ENCODE measurements around the gene PTGIR. TPM values are rescaled to one million over a fixed set of nuclear protein-coding genes. Genes with fewer than 3 reads are reported as not detected.

Gene PTGIR
- total RNA-seq, 2 experiments from 2014 or later, result 8.0 to 8.5 TPM

DNA sequence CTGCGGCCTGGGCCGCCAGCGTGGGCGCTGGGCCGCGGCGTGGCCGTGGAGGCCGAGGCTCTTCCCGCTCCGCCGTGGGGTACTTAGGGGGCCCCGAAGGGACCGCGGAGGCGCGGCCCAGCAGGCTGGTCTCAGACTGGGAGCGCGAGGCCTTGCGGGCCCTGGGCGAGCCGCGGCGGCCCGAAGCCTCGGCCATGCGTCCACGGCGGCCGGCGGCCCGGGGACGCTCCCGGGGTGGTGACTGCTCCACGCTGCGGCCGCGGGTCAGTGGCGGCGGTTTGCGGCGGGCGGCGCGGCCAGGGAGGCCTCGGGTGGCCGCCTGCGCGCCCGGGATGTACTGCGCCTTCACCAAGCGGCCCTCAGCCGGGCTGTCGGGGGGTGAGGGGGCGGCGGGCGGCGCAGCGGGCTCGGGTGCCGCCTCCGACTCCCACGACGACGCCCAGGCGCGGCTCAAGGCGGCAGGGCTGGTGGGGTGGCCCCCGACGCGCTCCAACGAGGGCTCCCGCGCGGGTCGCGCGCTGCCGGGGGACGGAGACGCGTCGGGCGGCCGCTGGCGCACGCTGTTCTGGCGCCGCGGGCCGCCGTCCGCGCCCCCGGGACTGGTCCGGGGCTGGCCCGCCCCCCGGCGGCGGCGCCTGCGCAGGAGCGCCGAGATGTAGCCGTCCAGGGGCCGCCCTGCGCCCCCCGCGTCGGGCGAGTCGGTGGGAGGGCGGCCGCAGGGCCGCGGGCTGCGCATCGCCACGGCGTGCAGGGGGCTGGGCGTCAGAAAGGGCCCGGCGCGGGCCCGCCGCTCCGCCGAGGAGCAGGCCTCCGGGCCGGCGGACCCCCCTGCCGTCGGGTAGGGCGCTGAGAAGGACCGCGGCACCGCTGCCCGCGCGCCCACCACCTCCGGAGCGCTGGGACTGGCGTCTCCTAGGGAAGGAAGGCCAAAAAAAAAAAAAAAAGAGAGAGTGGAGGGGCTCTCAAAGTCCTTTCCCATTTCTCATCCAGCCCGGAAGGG is 24.4 kb upstream of the PTGIR start:
- Mint-ChIP-seq H3K36me3 (peaks cover 6% of the 10 kb centered on the region), H3K9me3 (peaks cover 7% of the 10 kb centered on the region), H3K27ac (no peak overlapping the region), H3K4me3 (no peak overlapping the region), H3K4me1 (peaks cover 8% of the 10 kb centered on the region), H3K27me3 (peaks cover 62% of the 10 kb centered on the region)
- POLR2A ChIA-PET, result interaction anchor here (0.6 kb wide), 1 partner anchor 1685 kb away, joined by 3 read pairs; no protein-coding TSS in a partner anchor
- ATAC-seq (ENCODE audit: low read depth), result no peak
- no peak for DNase-seq

DNA sequence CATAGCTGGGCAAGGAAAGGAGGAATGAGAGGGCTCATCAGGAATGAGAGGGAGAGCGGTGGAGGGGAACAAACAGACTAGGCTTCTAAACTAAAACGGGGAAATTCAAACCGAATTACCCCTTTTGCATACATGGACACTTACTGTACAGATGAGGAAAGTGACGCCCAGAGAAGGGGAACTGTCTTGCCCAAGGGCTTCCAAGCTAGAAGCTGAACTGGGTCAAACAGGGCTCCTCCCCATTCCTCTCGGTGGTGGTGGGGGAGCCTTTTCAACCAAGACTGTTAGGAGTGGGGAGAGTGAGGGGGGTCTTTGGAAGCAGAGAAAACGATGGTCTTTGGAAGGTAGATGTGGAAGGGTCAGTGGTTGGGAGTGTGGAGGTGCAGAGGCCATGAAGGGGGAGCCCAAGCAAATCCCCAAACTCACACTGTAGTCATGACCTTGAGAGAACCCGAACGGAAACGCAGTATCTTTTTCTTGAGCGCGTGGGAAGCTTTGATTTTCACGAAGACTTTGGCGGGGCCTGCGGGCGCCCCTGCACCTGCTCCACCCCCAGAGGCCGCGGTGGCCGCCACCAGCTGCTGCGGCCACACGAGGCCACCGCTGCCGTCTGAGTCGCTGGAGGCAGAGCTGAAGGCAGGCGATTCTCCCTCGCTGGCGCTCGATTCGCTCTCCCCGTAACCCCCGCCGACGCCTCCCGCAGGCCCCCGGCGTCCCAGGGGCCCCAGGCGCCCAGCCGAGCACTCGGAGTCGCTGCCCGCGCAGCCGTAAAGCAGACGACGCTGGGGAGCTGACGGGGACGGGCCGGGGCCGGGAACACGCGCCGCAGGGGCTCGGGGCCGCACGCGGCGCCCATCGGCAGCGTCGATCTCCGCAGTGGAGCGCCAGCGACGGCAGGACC is 23.4 kb upstream of the PTGIR start:
- DNase-seq (no peak), ATAC-seq (ENCODE audit: low read depth) (no peak)
- peaks cover 6% of the 10 kb centered on the region for H3K4me1 Mint-ChIP-seq
- peak overlapping the region; percentile 49 for H3K27ac Mint-ChIP-seq
- peaks cover 60% of the 10 kb centered on the region for H3K27me3 Mint-ChIP-seq
- H3K4me3 Mint-ChIP-seq, result peak overlapping the region; percentile 18
- peaks cover 6% of the 10 kb centered on the region for H3K36me3 Mint-ChIP-seq
- POLR2A ChIA-PET, result interaction anchor here (0.6 kb wide), 2 partner anchors 35 to 1686 kb away, joined by 3 read pairs; no protein-coding TSS in a partner anchor
- peaks cover 7% of the 10 kb centered on the region for H3K9me3 Mint-ChIP-seq

DNA sequence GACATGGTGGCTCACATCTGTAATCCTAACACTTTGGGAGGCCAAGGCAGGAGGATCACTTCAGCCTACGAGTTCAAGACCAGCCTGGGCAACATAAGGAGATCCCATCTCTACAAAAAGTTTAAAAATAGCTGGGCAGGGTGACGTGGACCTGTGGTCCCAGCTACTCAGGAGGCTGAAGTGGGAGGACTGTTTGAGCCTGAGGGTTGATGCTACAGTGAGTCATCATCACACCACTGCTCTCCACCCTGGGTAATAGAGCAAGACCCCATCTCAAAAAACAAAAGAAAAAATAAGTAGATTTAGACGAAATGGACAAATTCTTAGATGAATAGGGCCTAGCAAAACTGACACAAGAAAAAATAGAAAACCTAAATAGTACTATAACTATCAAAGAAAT is 21.5 kb upstream of the PTGIR start:
- no peak for DNase-seq
- Mint-ChIP-seq H3K36me3 (peaks cover 6% of the 10 kb centered on the region), H3K27me3 (peaks cover 52% of the 10 kb centered on the region), H3K27ac (no peak overlapping the region), H3K4me3 (no peak overlapping the region), H3K4me1 (peaks cover 4% of the 10 kb centered on the region), H3K9me3 (peaks cover 7% of the 10 kb centered on the region)
- no peak for ATAC-seq (ENCODE audit: low read depth)
- POLR2A ChIA-PET, result no interaction called here

DNA sequence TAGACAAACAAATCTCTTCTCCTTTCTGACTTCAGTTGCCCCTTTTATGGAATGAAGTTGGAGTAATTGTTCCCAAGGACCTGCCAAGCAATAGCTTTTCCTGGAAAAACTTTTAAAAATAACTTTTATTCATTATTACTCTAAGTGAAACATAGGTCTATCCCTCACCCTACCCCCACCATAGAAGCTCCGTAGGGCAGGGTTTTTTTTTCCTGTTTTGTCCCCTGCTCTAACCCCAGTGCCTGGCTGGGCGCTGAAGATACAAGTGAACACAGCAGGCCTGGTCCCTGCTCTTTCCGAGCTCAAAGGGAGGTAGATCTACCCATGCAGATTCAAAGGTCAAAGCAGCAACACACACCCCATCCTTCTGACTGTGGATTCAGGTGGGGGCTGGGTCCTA is 19.8 kb upstream of the PTGIR start:
- Mint-ChIP-seq H3K36me3 (peaks cover 6% of the 10 kb centered on the region), H3K4me1 (peaks cover 4% of the 10 kb centered on the region), H3K27ac (no peak overlapping the region), H3K27me3 (peaks cover 38% of the 10 kb centered on the region), H3K4me3 (no peak overlapping the region), H3K9me3 (peaks cover 7% of the 10 kb centered on the region)
- DNase-seq, result no peak
- POLR2A ChIA-PET, result no interaction called here
- ATAC-seq (ENCODE audit: low read depth), result no peak

DNA sequence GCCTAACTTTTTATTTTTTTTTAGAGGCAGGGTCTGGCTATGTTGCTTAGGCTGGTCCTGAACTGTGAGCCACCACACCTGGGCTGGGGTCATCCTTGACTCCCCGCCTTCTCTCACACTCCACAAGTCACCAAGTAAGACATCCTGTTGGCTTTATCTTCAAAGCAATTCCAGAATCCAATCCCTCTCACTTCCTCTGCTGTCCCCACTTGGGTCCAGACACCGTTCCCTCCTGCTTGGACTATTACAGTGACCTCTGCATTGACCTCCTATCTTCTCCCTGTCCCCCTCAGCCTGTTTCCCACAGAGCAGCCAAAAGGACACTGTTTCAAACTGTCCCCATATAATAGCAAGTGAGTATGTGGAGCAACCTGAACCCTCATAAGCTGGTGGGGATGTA is 15.8 kb upstream of the PTGIR start:
- peaks cover 2% of the 10 kb centered on the region for H3K4me1 Mint-ChIP-seq
- no peak overlapping the region for H3K27ac Mint-ChIP-seq
- DNase-seq (no peak), ATAC-seq (ENCODE audit: low read depth) (no peak)
- H3K36me3 Mint-ChIP-seq, result no peaks in the 10 kb centered on the region
- POLR2A ChIA-PET, result no interaction called here
- peak overlapping the region; percentile 9 for H3K4me3 Mint-ChIP-seq
- peaks cover 14% of the 10 kb centered on the region for H3K27me3 Mint-ChIP-seq
- no peaks in the 10 kb centered on the region for H3K9me3 Mint-ChIP-seq

DNA sequence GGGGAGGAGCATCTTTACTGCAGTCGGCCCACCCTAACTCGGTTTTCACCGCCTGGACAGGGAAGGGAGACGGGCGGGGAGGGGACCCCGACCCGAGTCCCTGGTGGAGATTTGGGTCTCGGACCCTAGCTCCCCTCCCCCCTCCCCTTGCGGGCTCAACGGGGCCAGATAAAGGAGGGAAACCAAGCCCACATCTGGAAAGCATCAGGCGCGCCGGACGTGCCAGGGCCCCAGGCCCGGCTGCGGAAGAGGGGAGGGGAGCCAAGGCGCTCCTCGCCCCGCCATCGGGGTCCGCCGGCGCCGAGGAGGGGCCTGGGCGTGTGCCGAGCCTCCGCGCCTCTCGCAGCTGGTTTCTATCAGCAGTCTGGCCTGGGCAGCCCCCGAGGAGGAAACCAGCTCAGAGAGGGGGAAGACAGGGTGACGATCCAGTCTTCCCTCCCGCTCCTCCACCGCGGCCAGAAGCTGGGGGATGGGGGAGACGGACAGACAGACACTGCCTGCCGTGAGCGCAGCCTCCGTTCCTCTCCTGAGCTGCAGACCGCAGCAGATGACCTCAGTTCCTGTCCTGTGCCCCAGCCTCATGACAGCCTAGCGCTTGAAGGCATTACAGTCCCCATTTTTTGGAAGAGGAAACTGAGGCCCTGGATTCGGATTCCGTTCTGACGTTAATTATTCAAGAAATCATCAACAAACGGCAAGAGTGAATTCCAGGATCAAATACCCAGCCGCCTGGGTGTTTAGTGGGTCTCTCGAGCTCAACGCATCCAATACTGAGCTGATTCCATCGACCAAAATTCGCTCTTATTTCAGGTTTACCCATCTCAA is 14.7 kb upstream of the PTGIR start:
- Mint-ChIP-seq H3K4me1 (peaks cover 4% of the 10 kb centered on the region), H3K36me3 (no peaks in the 10 kb centered on the region), H3K27ac (peak overlapping the region; percentile 38), H3K27me3 (peaks cover 7% of the 10 kb centered on the region), H3K9me3 (no peaks in the 10 kb centered on the region), H3K4me3 (no peak overlapping the region)
- POLR2A ChIA-PET, result interaction anchor here (0.9 kb wide), 1 partner anchor 21 kb away, joined by 3 read pairs; no protein-coding TSS in a partner anchor
- no peak for ATAC-seq (ENCODE audit: low read depth)
- DNase-seq, result peak; percentile 61

DNA sequence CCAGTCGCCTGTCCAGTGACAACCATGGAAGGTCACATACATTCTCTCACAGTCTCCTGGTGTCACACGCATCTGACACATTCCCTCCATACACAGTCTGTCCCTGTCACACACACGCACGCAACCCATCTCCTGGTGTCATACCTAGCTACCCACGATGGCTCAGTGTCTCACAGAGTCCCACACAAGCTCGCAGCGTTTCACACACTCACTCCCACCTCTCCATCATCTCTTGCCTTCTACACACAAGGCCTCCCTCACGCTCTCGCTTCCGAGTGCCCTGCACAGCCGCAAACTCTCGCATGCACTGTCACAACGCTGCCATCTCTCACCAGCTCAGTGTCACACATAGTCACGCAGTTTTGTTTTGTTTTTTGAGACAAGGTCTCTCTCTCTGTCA is 12.3 kb upstream of the PTGIR start:
- H3K27me3 Mint-ChIP-seq, result peaks cover 2% of the 10 kb centered on the region
- H3K27ac Mint-ChIP-seq, result no peak overlapping the region
- POLR2A ChIA-PET, result interaction anchor here (0.7 to 1.1 kb wide), 5 partner anchors 12 to 76 kb away, joined by 3 read pairs; partner anchors contain the start of genes CALM3 and PTGIR
- peaks cover 14% of the 10 kb centered on the region for H3K4me1 Mint-ChIP-seq
- DNase-seq (no peak), ATAC-seq (ENCODE audit: low read depth) (no peak)
- H3K4me3 Mint-ChIP-seq, result no peak overlapping the region
- H3K36me3 Mint-ChIP-seq, result no peaks in the 10 kb centered on the region
- H3K9me3 Mint-ChIP-seq, result no peaks in the 10 kb centered on the region

DNA sequence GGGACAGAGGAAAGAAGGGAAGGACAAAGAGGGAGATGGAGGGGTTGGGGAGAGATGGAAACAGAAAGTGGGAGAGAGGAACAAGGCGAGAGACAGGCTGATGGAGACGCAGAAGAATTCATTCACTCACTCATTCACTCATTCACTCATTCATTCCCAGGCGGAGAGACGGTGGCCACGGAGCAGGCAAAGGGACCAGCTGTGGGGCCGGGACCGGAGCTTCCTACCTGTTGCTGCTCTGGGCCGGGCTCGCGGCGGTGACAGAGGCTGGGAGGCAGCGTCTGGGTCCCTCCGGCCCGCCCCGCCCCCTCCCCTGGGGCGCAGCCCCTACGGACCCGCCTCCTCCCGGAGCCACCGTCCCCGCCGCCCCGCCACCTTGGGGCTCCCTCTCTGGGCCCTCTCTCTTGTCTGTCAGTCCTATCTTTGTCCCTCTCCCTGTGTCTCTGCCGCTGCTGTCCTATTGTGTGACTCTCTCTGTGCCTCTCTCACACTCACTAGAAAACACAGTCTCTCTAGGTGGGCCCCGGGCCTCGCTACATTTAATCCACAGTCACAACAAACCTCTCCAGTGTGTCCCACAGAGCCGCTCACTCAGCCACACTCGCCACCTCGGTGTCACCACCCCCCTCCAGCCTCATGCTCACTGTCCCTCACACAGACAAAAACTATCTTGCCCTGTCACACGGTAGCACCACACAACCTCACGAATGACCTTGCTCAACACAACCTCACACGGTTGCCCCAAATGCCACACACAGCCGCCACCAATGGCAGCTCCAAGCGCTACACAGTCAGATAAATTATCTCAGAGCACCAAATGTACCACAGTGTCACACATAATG is 11.3 kb upstream of the PTGIR start, which contains the start of gene GNG8:
Gene GNG8, minus strand, starts transcription at position 283 of the 842 bp plus-strand sequence. CDS start 1,520 bp downstream, outside the sequence.
- DNase-seq (no peak), ATAC-seq (ENCODE audit: low read depth) (no peak)
- H3K9me3 Mint-ChIP-seq, result no peaks in the 10 kb centered on the region
- peak within 1 kb of the TSS; percentile 74 for H3K27ac Mint-ChIP-seq
- H3K36me3 Mint-ChIP-seq, result no peaks in the 10 kb centered on the region
- H3K27me3 Mint-ChIP-seq, result no peaks in the 10 kb centered on the region
- peaks cover 14% of the 10 kb centered on the region for H3K4me1 Mint-ChIP-seq
- H3K4me3 Mint-ChIP-seq, result peak within 1 kb of the TSS; percentile 67
- POLR2A ChIA-PET, result interaction anchor here (0.7 to 1.2 kb wide), 5 partner anchors 11 to 713 kb away, joined by 3 to 7 read pairs (median 3); partner anchors contain the start of genes CALM3 and PTGIR

DNA sequence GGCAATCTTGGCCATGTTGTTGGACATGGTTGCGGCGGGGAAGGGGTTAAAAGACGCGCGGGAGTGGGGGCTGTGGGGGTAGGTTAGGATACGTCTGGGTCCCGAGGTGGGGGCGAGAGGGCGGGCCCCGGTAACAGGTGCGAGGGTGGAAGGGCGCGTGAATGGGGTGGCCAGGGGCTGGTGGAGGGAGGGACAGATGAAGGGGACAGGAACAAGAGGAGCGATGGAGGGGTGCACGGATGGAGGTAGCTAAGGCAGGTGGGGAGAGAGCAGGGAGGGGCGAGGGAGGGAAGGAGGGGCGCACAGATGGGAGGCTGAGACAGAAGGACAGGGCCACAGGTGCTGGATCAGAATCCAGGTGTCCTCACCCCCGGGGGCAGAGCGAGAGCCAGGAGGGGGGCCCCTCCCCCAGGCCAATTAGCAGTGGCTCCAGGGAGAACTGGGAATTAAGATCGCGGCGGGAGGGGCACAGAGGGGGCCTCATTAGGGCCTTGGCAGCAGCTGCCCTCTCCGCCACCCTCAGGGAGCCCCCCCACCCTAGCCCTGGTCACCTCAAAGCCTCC is 9.8 kb upstream of the PTGIR start:
- peak overlapping the region; percentile 83 for H3K4me3 Mint-ChIP-seq
- no peaks in the 10 kb centered on the region for H3K36me3 Mint-ChIP-seq
- DNase-seq, result no peak
- ATAC-seq (ENCODE audit: low read depth), result no peak
- POLR2A ChIA-PET, result interaction anchor here (2.6 kb wide), 1 partner anchor 27 kb away, joined by 7 read pairs; the partner anchor contains the start of gene DACT3
- no peaks in the 10 kb centered on the region for H3K27me3 Mint-ChIP-seq
- peaks cover 14% of the 10 kb centered on the region for H3K4me1 Mint-ChIP-seq
- H3K9me3 Mint-ChIP-seq, result no peaks in the 10 kb centered on the region
- peak overlapping the region; percentile 13 for H3K27ac Mint-ChIP-seq

DNA sequence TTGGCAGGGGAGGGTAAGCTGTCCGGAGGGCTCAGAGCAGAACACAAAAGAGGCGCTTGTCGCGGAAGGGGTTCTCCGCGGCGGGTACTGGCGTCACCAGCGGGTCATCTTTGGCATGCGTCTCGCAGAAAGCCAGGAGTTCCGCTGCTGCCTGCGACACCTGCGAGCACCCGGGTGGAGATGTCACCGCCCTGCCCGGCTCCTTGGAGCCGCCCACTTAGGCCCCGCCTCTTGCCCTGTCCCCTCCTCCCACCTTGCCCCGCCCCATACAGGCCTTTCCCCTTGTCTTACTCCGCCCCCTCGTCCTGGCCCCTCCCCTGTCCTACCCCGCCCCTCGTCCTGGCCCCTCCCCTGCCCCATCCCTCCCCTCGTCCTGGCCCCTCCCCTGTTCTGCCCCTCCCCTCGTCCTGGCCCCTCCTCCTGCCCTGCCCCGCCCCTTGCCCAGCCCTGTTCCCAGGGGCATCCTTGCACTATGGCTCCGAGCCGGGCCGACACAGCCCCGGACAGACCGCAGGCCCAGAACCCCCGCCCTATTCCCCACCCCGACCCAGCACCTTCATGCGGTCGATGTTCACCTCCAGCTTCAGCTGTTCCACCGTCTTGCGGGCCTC is 9.3 kb upstream of the PTGIR start:
- POLR2A ChIA-PET, result interaction anchor here (1.1 to 2.6 kb wide), 6 partner anchors 9 to 33 kb away, joined by 4 to 9 read pairs (median 6); partner anchors contain the start of genes CALM3, DACT3 and PTGIR
- no peaks in the 10 kb centered on the region for H3K9me3 Mint-ChIP-seq
- H3K36me3 Mint-ChIP-seq, result no peaks in the 10 kb centered on the region
- peak; percentile 97 for DNase-seq
- H3K27ac Mint-ChIP-seq, result peak overlapping the region; percentile 68
- ATAC-seq (ENCODE audit: low read depth), result peak; percentile 59
- H3K4me3 Mint-ChIP-seq, result peak overlapping the region; percentile 83
- H3K4me1 Mint-ChIP-seq, result peaks cover 14% of the 10 kb centered on the region
- no peaks in the 10 kb centered on the region for H3K27me3 Mint-ChIP-seq

DNA sequence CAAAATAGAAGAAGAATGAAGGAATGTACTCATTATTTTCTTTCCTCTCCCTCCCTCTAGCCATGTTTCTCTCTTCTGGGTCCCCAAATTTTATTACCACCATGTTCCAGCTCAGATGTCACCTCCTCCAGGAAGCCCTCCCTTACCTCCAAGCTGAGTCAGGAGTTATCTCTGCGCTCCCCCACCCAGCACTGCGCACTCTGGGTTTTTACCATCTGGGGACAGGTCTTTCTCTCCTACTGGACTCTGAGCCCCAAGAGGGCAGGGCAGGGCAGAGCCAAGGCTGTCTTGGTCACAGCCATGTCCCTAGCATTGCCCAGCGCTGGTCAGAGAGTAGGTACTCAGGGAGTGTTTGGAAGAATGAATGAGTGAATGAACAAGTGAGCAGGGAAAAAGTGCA is 8.2 kb upstream of the PTGIR start:
- H3K4me1 Mint-ChIP-seq, result peaks cover 18% of the 10 kb centered on the region
- POLR2A ChIA-PET, result interaction anchor here (1.0 to 2.6 kb wide), 7 partner anchors 8 to 32 kb away, joined by 3 to 9 read pairs (median 6); partner anchors contain the start of genes CALM3, DACT3 and PTGIR
- H3K4me3 Mint-ChIP-seq, result peak overlapping the region; percentile 83
- no peak for ATAC-seq (ENCODE audit: low read depth)
- H3K27ac Mint-ChIP-seq, result peak overlapping the region; percentile 68
- H3K36me3 Mint-ChIP-seq, result no peaks in the 10 kb centered on the region
- DNase-seq, result no peak
- no peaks in the 10 kb centered on the region for H3K27me3 Mint-ChIP-seq
- no peaks in the 10 kb centered on the region for H3K9me3 Mint-ChIP-seq

Measured in activated naive CD8-positive, alpha-beta T cell treated with anti-CD3 and anti-CD28 coated beads, Interleukin-2, amount 10 ng/mL, durations not matched to agents 7 days and 5 days (primary cell).